Endodermal cell (in vitro differentiated cells): ENCODE data around the gene PRKCA. TPM values are rescaled to one million over a fixed set of nuclear protein-coding genes. Genes with fewer than 3 reads are reported as not detected.

Experiments used
- DNase-seq: peaks from one replicate; pipeline ENCODE4 v3.0.0-alpha.2; 2017
- H3K27ac ChIP-seq: 2 replicates; pipeline ENCODE4 v1.5.1; 2013; ENCODE audit warnings: mild to moderate bottlenecking, low read depth, low read length, moderate library complexity
- H3K27me3 ChIP-seq: 2 replicates; pipeline ENCODE4 v1.6.1; 2013; ENCODE audit warnings: mild to moderate bottlenecking, low read length, moderate library complexity; ENCODE audit not compliant: insufficient read depth, control insufficient read depth, poor library complexity, severe bottlenecking
- H3K36me3 ChIP-seq: 2 replicates; pipeline ENCODE4 v1.7.0; 2013; ENCODE audit warnings: mild to moderate bottlenecking, low read length, moderate library complexity; ENCODE audit not compliant: control insufficient read depth, insufficient read depth
- H3K4me1 ChIP-seq: one replicate; pipeline ENCODE4 v1.7.0; 2013; ENCODE audit warnings: low read length; ENCODE audit not compliant: control insufficient read depth, insufficient read depth
- H3K4me3 ChIP-seq: 2 replicates; pipeline ENCODE4 v1.5.1; 2013; ENCODE audit warnings: mild to moderate bottlenecking, low read length, moderate library complexity
- H3K9ac ChIP-seq: 2 replicates; pipeline ENCODE4 v1.6.1; 2013; ENCODE audit warnings: mild to moderate bottlenecking, low read length, moderate library complexity; ENCODE audit not compliant: poor library complexity, severe bottlenecking; ENCODE audit errors: extremely low read depth
- H3K9me3 ChIP-seq: 2 replicates; pipeline ENCODE4 v1.6.1; 2013; ENCODE audit warnings: mild to moderate bottlenecking, low read length, moderate library complexity; ENCODE audit not compliant: control insufficient read depth
- H3K27ac Mint-ChIP-seq: 2 replicates; pipeline ENCODE4 v1.8.0; 2020; ENCODE audit warnings: mixed read lengths
- H3K27me3 Mint-ChIP-seq: 2 replicates; pipeline ENCODE4 v1.8.0; 2021; ENCODE audit warnings: mild to moderate bottlenecking, mixed read lengths; ENCODE audit not compliant: insufficient read depth
- H3K36me3 Mint-ChIP-seq: 2 replicates; pipeline ENCODE4 v1.8.0; 2020; ENCODE audit warnings: low read depth, mixed read lengths
- H3K4me1 Mint-ChIP-seq: 2 replicates; pipeline ENCODE4 v1.8.0; 2020; ENCODE audit warnings: mixed read lengths
- H3K4me3 Mint-ChIP-seq: 2 replicates; pipeline ENCODE4 v1.8.0; 2020; ENCODE audit warnings: mild to moderate bottlenecking, moderate library complexity, mixed read lengths
- H3K9me3 Mint-ChIP-seq: 2 replicates; pipeline ENCODE4 v1.8.0; 2020; ENCODE audit warnings: mild to moderate bottlenecking, mixed read lengths
- WGBS, 2 experiments: methylation state at CpG; one replicate each; pipeline versions ENCODE4 v1.1.5 to v1.1.7; 2013; ENCODE audit warnings: missing lambda C conversion rate in 2 of 2, mixed read lengths in 1 of 2; ENCODE audit not compliant: insufficient coverage in 1 of 2, insufficient read length in 1 of 2; 5-methylcytosine and 5-hydroxymethylcytosine counted together
- total RNA-seq, 2 donors: library from RNA; stranded (reverse); fragmentation: NEBNext Ultra II Directional in 1 of 2; extraction: Animal tissue kit (Norgen Biotek cat#: 25700) in 1 of 2; gene quantifications; 2 replicates in 1 of 2; 3 replicates in 1 of 2; pipeline ENCODE4 v1.2.1, GENCODE V29; 2021
- TF ChIP-seq, protein P1 (sequence below): fragments of 200-600 bp; sonication (generic); conservative IDR thresholded peaks from 2 replicates; pipeline ENCODE4 v1.5.0; 2021; ENCODE audit warnings: antibody characterized with exemption, mild to moderate bottlenecking

Gene PRKCA
- total RNA-seq, 2 donors from 2014 or later: 8.7 to 14.6 TPM

- Mint-ChIP-seq H3K36me3 (peaks cover 2% of the 10 kb centered on the region), H3K4me1 (peaks cover 17% of the 10 kb centered on the region), H3K9me3 (no peaks in the 10 kb centered on the region), H3K27ac (no peak overlapping the region), H3K27me3 (no peaks in the 10 kb centered on the region), H3K4me3 (no peak overlapping the region)
- H3K9me3 ChIP-seq: no peaks in the 10 kb centered on the region
- DNase-seq: peak; percentile 65
- whole genome bisulfite sequencing, 2 experiments: 57 to 62% methylated on average over 6 to 7 of the region's 7 CpGs
- H3K27ac ChIP-seq: no peak overlapping the region
- H3K4me1 ChIP-seq: peaks cover 9% of the 10 kb centered on the region
- H3K36me3 ChIP-seq: no peaks in the 10 kb centered on the region
- no peaks in the 10 kb centered on the region for H3K27me3 ChIP-seq
- H3K4me3 ChIP-seq: no peak overlapping the region
- H3K9ac ChIP-seq: no peak overlapping the region
- TF ChIP-seq, protein P1, sequence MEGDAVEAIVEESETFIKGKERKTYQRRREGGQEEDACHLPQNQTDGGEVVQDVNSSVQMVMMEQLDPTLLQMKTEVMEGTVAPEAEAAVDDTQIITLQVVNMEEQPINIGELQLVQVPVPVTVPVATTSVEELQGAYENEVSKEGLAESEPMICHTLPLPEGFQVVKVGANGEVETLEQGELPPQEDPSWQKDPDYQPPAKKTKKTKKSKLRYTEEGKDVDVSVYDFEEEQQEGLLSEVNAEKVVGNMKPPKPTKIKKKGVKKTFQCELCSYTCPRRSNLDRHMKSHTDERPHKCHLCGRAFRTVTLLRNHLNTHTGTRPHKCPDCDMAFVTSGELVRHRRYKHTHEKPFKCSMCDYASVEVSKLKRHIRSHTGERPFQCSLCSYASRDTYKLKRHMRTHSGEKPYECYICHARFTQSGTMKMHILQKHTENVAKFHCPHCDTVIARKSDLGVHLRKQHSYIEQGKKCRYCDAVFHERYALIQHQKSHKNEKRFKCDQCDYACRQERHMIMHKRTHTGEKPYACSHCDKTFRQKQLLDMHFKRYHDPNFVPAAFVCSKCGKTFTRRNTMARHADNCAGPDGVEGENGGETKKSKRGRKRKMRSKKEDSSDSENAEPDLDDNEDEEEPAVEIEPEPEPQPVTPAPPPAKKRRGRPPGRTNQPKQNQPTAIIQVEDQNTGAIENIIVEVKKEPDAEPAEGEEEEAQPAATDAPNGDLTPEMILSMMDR: no peak
Measured at GRCh38 chr17:66387392-66387981, 85.1 kb downstream of the PRKCA start.

- Histone ChIP-seq H3K27ac (no peak overlapping the region), H3K4me3 (no peak overlapping the region), H3K27me3 (no peaks in the 10 kb centered on the region), H3K4me1 (peaks cover under 1% of the 10 kb centered on the region), H3K9ac (no peak overlapping the region), H3K36me3 (no peaks in the 10 kb centered on the region), H3K9me3 (no peaks in the 10 kb centered on the region)
- Mint-ChIP-seq H3K36me3 (peaks cover under 1% of the 10 kb centered on the region), H3K4me3 (no peak overlapping the region), H3K27ac (no peak overlapping the region), H3K27me3 (no peaks in the 10 kb centered on the region), H3K4me1 (peaks cover 8% of the 10 kb centered on the region), H3K9me3 (no peaks in the 10 kb centered on the region)
- no peak for DNase-seq
- TF ChIP-seq, protein P1: no peak
- WGBS, 2 experiments: 85 to 90% methylated on average over 7 of the region's 7 CpGs
Measured at GRCh38 chr17:66392783-66393437, 90.5 kb downstream of the PRKCA start.

GRCh38 chr17:66395961-66396360 lies 93.5 kb downstream of the PRKCA start:
- Mint-ChIP-seq H3K4me1 (peaks cover 8% of the 10 kb centered on the region), H3K9me3 (no peaks in the 10 kb centered on the region), H3K27ac (no peak overlapping the region), H3K27me3 (no peaks in the 10 kb centered on the region), H3K4me3 (no peak overlapping the region), H3K36me3 (no peaks in the 10 kb centered on the region)
- TF ChIP-seq, protein P1: no peak
- H3K36me3 ChIP-seq: no peaks in the 10 kb centered on the region
- no peak for DNase-seq
- no peaks in the 10 kb centered on the region for H3K27me3 ChIP-seq
- no peak overlapping the region for H3K4me3 ChIP-seq
- H3K27ac ChIP-seq: no peak overlapping the region
- H3K4me1 ChIP-seq: no peaks in the 10 kb centered on the region
- no peaks in the 10 kb centered on the region for H3K9me3 ChIP-seq
- H3K9ac ChIP-seq: no peak overlapping the region
